ENCODE results near the gene OPCML.

Gene OPCML

GRCh38 chr11:133418218-133418617 lies 114.1 kb downstream of the OPCML start:
- in situ Hi-C loops (cut with HindIII; ENCODE audit: low sequenced_read_pairs): no loop called here

- in situ Hi-C loops (cut with HindIII; ENCODE audit: low sequenced_read_pairs): no loop called here
Observed at GRCh38 chr11:133414506-133414905, 117.8 kb downstream of the OPCML start.

GRCh38 chr11:133413703-133414102 lies 118.6 kb downstream of the OPCML start:
- in situ Hi-C loops (cut with HindIII; ENCODE audit: low sequenced_read_pairs): no loop called here

- in situ Hi-C loops (cut with HindIII; ENCODE audit: low sequenced_read_pairs): no loop called here
Observed at GRCh38 chr11:133409799-133410198, 122.5 kb downstream of the OPCML start.

- in situ Hi-C loops (cut with HindIII; ENCODE audit: low sequenced_read_pairs): no loop called here
Observed at GRCh38 chr11:133408936-133409335, 123.4 kb downstream of the OPCML start.

- in situ Hi-C loops (cut with HindIII; ENCODE audit: low sequenced_read_pairs): no loop called here
Observed at GRCh38 chr11:133408402-133408801, 123.9 kb downstream of the OPCML start.

GRCh38 chr11:133406489-133406888 lies 125.8 kb downstream of the OPCML start:
- in situ Hi-C loops (cut with HindIII; ENCODE audit: low sequenced_read_pairs): no loop called here

- in situ Hi-C loops (cut with HindIII; ENCODE audit: low sequenced_read_pairs): no loop called here
Observed at GRCh38 chr11:133403900-133404299, 128.4 kb downstream of the OPCML start.

GRCh38 chr11:133402551-133402950 lies 129.8 kb downstream of the OPCML start:
- in situ Hi-C loops (cut with HindIII; ENCODE audit: low sequenced_read_pairs): no loop called here

- in situ Hi-C loops (cut with HindIII; ENCODE audit: low sequenced_read_pairs): no loop called here
Observed at GRCh38 chr11:133399855-133400625, 132.3 kb downstream of the OPCML start.

- in situ Hi-C loops (cut with HindIII; ENCODE audit: low sequenced_read_pairs): no loop called here
Observed at GRCh38 chr11:133399294-133399693, 133.0 kb downstream of the OPCML start.

- in situ Hi-C loops (cut with HindIII; ENCODE audit: low sequenced_read_pairs): no loop called here
Observed at GRCh38 chr11:133390803-133391202, 141.5 kb downstream of the OPCML start.

GRCh38 chr11:133388975-133389568 lies 143.2 kb downstream of the OPCML start:
- in situ Hi-C loops (cut with HindIII; ENCODE audit: low sequenced_read_pairs): no loop called here

- in situ Hi-C loops (cut with HindIII; ENCODE audit: low sequenced_read_pairs): no loop called here
Observed at GRCh38 chr11:133388260-133388659, 144.0 kb downstream of the OPCML start.

GRCh38 chr11:133386852-133387251 lies 145.4 kb downstream of the OPCML start:
- in situ Hi-C loops (cut with HindIII; ENCODE audit: low sequenced_read_pairs): no loop called here

- in situ Hi-C loops (cut with HindIII; ENCODE audit: low sequenced_read_pairs): no loop called here
Observed at GRCh38 chr11:133386262-133386661, 146.0 kb downstream of the OPCML start.

- in situ Hi-C loops (cut with HindIII; ENCODE audit: low sequenced_read_pairs): no loop called here
Observed at GRCh38 chr11:133385781-133386180, 146.5 kb downstream of the OPCML start.

- in situ Hi-C loops (cut with HindIII; ENCODE audit: low sequenced_read_pairs): no loop called here
Observed at GRCh38 chr11:133384731-133385130, 147.6 kb downstream of the OPCML start.

- in situ Hi-C loops (cut with HindIII; ENCODE audit: low sequenced_read_pairs): no loop called here
Observed at GRCh38 chr11:133383689-133384088, 148.6 kb downstream of the OPCML start.

GRCh38 chr11:133383201-133383600 lies 149.1 kb downstream of the OPCML start:
- in situ Hi-C loops (cut with HindIII; ENCODE audit: low sequenced_read_pairs): no loop called here

- in situ Hi-C loops (cut with HindIII; ENCODE audit: low sequenced_read_pairs): no loop called here
Observed at GRCh38 chr11:133382131-133382812, 150.0 kb downstream of the OPCML start.

GRCh38 chr11:133381761-133382130 lies 150.6 kb downstream of the OPCML start:
- in situ Hi-C loops (cut with HindIII; ENCODE audit: low sequenced_read_pairs): no loop called here

Measured in endothelial cell of hepatic sinusoid (primary cell).